H7 (cell line): Measurements from ENCODE around the gene ASB10. TPM values are rescaled to one million over a fixed set of nuclear protein-coding genes. Genes with fewer than 3 reads are reported as not detected.

Source experiments
- DNase-seq: peaks from one replicate; pipeline ENCODE4 v3.0.0; 2012
- H3K27me3 ChIP-seq: 2 replicates; pipeline ENCODE4 v1.6.0; 2011; ENCODE audit warnings: mild to moderate bottlenecking, low read length; ENCODE audit not compliant: control insufficient read depth, insufficient read depth
- H3K36me3 ChIP-seq: replicated peaks from 2 replicates; pipeline ENCODE4 v1.5.1; 2011; ENCODE audit warnings: low read length; ENCODE audit not compliant: control insufficient read depth, insufficient read depth
- H3K4me3 ChIP-seq: 2 replicates; pipeline ENCODE4 v1.5.1; 2011; ENCODE audit warnings: low read depth, mild to moderate bottlenecking, control low read depth, low read length, moderate library complexity; ENCODE audit not compliant: insufficient read depth
- total RNA-seq: library from RNA; depleted of rRNA; stranded (reverse); fragments of >200 nt; shearing (Covaris generic); gene quantifications from 2 replicates; pipeline ENCODE4 v1.2.3, GENCODE V29; 2014

Gene ASB10
- total RNA-seq, 1 experiment from 2014 or later, result not detected

DNA sequence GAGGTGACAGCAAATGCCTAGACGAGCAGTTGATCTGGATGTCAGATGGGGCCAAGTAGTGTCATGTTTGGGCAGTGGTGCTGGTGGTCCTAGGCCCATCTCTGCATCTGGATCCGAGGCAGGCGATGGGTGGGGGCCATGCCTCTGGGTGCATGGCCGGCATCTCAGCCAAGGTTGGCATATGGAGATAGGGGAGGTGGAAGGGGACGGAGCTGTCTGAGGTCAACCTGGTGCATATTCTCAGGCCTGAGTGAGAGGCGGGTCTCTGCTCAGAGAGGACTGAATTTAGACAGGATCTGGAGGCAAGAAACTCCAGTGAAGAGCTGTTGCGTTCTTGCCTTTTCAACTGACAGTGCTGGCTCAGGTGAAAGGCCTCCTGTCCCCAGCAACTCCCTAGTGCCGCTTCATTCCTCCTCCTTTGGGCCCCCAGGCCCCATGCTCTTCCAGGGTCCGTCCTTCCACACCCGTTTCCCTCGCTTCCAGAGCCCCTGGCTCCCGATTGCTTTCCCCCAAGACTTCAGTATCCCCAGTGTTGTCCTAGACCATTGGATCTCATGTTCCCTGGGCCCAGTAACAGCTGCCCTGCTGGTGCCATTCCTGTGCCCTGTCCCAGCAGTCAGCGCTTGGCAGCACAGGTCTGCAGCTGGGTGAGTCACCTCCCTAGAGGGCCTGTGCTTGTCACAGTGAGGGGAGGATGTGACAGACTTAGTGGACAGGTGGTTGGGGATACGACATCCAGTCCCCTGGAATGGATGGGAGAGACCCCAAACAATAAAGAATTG, 52.1 kb downstream of the ASB10 start:
- no peak overlapping the region for H3K4me3 ChIP-seq
- H3K27me3 ChIP-seq, result peaks cover 2% of the 10 kb centered on the region
- no peak for DNase-seq
- peaks cover 8% of the 10 kb centered on the region for H3K36me3 ChIP-seq

DNA sequence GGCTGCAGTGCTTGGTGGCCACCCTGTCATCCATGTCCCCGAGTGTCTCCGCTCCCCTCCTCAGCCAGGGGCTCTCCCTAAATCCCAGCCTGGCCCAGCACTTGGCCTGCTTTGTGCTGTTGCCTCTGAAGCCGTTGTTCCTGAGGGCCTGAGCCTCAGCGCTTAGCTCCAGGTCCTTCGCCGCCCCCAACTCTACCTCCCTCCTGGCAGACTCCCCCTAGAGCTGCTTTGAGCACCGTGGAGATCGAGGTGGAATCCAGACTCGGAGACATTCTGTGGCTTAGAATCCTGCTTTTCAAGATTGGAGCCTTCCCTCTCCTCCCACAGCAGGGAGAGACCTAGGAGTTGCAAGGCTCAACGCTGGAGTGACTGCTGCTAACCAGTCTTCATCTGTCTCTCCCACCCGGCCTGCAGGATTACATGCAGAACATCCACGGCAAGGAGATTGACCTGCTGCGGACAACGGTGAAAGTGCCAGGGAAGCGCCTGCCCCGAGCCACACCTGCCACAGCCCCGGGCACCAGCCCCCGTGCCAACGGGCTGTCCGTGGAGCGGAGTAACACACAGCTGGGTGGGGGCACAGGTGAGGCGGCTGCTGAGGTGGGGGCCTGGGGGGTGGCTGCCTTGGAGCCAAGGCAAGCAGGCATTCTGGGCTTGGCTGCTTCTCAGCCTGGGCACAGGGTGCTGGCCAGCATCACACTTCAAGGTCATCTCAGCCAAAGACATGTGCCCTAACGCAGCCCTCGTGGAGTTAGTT, 52.9 kb downstream of the ASB10 start:
- DNase-seq, result no peak
- Histone ChIP-seq H3K27me3 (peaks cover 2% of the 10 kb centered on the region), H3K36me3 (peaks cover 8% of the 10 kb centered on the region), H3K4me3 (no peak overlapping the region)

DNA sequence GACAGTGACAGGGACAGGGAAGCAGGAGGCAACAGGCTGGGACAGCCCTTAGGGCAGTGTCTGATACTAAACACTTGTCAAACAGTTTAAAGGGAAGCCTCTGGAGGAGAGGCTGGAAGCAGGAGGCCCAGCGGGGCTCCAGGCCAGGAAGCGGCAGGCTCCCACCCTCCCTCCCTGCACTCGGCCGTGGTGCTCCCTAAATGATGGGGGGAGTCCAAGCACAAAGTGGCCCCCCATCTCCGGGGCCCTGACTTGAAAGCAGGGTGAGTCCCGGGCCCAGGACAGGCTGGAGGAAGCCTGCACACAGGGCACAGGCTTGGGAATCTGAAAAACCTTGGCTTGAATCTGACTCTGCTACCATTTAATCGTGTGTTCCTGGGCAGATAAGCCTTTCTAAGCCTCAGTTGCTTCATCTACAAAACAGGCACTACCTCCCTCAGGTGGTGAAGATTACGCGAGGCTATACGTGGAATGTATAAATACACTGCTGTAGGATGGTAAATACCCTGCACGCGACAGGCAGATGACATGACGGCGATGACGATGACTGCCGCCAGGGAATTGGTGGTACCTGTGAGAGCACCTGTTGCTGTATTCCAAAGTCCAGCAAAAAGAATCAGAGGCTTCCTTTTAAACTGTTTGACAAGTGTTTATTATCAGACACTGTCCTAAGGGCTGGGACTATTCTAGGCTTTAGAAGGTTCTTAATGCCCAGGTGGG, 53.6 kb downstream of the ASB10 start:
- H3K4me3 ChIP-seq, result no peak overlapping the region
- no peaks in the 10 kb centered on the region; the same call in 1 of the 2 replicates for H3K27me3 ChIP-seq
- peaks cover 9% of the 10 kb centered on the region for H3K36me3 ChIP-seq
- DNase-seq, result no peak

DNA sequence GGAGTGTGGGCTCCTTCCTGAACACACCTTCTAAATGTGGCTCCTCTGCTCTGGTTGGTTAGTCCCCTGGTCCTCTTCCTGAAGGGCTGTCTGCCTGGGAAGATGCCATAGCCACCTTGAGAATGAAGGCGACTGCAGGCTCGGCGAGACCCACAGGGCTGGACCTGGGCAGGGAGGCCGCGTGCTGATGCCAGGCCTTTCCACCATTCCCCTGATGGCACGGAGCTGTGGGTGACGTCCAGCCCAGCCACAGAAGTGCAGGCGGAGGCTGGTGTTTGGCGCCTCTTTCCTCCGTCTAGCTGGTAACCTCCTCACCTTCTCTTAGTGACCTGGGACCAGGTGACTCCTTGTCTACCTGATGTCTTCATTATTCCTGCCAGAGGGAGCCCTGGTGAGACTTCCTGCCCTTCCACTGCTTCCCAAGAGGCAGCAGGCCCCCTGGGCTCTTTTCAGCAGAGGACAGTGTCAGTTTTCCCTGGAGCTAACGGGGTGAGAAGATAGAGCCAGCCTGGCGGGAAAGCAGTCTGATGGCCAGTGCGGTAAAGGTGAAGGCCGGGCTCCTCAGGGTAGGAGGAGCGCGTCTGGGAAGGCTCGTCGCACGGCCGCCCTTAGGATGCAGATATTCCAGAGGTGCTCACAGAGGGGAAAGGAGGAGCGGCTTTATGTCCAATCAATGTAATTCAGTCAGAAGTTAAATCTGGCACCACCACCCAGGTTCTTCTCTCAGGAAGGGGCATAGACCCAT, 54.4 kb downstream of the ASB10 start:
- H3K27me3 ChIP-seq, result no peaks in the 10 kb centered on the region
- H3K4me3 ChIP-seq, result no peak overlapping the region
- no peak for DNase-seq
- peaks cover 10% of the 10 kb centered on the region for H3K36me3 ChIP-seq

DNA sequence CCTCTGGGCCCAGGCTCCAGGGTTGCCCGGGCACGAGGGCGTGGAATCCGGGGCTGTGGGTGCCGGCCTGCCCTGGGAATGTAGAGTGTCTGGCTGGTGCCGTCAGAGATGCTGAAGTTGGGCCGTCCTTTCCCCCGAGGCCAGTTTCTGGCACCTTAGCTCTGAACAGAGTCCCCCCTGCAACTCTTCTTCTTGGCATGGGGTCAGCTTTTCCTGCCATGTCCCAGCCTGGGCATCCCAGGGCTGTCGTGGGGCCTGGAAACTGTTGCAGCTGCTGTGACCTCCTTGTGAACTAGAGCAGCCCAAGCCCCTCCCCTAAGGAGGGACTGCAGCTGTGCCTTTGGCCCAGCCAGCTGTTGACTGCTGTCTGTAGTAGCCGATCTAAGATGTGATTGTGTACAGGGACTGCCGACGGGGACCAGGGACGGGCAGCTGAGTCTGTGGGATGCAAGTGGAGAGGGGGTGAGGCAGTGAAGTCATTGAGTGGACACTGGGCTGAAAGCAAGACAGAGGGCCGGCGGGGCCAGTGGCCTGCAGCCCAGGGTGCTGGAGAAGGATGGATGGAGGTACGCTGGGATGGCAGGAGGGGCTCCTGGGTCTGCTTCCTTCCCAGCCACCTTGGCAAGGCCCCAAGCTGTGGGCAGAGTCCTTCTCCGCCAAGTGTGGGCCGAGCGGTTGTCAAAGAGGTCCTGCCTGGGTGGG, 55.3 kb downstream of the ASB10 start:
- peaks cover 2% of the 10 kb centered on the region; the same call in 1 of the 2 replicates for H3K27me3 ChIP-seq
- no peak overlapping the region for H3K4me3 ChIP-seq
- peaks cover 10% of the 10 kb centered on the region for H3K36me3 ChIP-seq
- no peak for DNase-seq

DNA sequence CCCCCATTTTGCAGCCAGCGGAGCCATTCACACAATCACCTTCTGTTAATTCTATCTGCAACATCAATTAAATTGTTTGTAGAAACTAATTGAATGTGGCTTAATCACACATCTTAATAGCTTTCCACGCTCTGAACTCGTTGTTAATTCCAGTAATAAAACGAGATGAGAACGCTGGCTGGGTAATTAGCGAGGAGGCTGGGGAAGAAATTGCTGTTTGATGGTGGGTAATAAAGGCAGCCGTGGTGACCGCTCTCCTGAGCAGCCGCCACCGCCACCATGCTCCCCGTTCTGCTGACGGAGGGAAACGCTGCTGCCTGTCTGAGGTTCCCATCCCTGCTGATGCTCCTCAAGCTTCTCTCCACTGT, 55.8 kb downstream of the ASB10 start:
- DNase-seq, result no peak
- peaks cover 3% of the 10 kb centered on the region; the same call in 1 of the 2 replicates for H3K27me3 ChIP-seq
- peaks cover 10% of the 10 kb centered on the region for H3K36me3 ChIP-seq
- H3K4me3 ChIP-seq, result no peak overlapping the region

DNA sequence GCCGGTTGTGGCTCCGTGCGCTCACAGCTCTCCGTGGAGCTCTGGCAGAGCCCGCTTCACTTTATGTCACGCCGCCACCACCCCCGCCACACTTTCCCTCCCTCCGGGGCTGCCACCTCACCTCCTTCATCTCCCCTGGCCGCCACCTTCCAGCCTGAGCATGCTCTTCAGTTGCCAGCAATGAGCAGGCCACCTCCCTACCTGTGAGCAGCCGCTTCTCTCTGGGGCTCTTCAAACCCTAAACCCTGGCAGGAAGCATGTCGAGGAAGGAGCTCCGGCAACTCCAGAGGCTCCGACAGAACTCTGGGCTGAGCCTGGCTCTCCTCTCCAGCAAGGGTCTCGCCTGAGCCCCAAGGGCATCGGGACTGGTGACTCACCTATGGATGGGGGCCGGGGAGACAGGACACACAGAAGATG, 56.3 kb downstream of the ASB10 start:
- DNase-seq, result no peak
- Histone ChIP-seq H3K36me3 (peaks cover 10% of the 10 kb centered on the region), H3K27me3 (peaks cover 3% of the 10 kb centered on the region; the same call in 1 of the 2 replicates), H3K4me3 (no peak overlapping the region)

DNA sequence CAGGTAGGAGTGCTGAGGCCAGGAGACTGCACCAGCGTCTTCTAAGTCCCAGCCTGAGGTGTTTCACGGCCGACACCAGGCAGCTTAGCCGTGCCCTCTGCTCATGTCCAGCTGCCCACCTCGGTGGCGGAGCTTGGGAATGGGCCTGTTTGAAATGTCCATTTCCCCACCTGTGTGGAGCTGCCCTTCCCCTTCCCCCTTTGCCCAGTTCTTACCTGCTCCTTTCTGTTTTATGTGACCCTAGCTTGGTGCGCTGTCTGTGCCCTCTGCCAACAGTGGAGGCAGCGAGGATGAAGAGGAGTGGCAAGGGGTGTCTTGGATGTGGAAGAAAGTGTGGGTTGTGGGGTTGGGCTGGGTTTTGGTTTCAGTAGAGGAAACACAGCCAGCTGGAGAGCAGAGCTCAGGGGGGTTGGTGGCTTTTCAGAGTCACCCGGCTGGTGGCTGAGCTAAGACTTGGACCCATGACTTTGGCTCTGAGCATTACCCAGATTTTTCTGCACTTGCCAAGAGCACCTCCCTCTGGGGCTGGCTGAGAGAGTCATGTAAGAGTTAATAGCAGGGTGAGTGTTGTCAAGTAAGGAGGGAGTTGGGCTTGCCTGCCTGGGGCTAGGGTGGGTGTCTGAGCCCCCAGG, 57.0 kb downstream of the ASB10 start:
- H3K27me3 ChIP-seq, result peaks cover 3% of the 10 kb centered on the region; the same call in 1 of the 2 replicates
- DNase-seq, result no peak
- H3K4me3 ChIP-seq, result no peak overlapping the region

DNA sequence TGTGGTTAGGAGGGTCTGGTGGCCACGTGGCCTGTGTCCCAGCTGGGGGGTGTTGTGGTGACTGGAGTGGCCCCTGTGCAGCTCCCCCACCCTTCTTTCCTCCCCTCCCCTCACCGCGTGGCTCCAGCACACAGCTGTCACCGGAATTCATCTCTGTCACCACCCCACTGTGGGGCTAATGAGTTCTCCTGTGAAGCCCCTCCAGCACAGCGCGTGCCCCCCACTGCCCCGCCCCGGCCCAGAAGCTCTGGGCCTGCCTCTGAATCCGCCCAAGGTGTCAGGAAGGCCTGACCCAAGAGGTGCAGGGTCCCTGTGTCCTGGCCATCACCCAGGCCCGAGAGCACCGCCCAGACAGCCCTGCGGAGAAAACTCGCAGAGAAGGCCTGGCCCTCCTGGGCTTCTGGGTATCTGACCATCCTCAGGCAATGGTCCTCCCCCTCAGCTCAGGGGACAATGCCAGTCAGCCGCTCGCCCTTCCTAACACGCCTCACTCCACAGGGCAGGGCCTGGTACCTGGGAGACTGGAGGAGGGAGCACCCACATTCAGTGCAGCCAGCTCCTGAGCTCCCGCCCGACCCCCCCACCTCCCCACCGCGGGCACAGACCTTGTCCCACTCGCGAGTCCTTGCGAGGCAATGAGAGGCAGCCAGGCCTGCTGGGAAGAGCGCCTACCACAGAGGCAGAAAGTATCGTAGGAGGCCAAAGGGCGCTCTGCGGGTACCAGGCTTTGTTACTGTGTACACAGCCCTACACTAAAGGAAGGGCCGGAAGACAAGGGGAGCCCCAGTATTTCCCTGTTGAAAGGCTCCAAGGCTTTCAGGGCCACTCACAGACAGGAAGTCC, 57.7 kb downstream of the ASB10 start:
- Histone ChIP-seq H3K36me3 (peaks cover 7% of the 10 kb centered on the region), H3K4me3 (no peak overlapping the region), H3K27me3 (peaks cover 3% of the 10 kb centered on the region; the same call in 1 of the 2 replicates)
- DNase-seq, result no peak

More for the DNA sequence above, 57.0 kb downstream of the ASB10 start:
- H3K36me3 ChIP-seq, result peaks cover 9% of the 10 kb centered on the region

DNA sequence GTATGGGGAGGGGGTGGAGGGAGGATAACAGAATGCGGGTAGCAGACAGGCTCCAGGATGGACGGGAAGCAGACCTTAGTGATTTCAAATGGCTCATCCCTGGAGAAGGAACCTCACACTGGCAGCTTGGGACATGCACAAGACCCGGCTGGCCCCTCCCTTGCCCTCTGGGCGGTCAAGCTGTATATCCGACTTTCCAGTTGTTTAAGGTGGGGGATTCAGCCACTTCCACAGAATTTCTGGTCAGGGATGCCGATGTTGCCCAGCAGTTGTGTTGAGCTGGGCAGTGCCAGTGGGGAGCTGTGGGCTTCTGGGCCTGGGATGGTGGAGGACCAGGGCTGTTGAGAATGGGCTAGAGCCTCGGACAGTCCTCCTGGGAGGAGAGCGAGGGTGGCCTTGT, 58.3 kb downstream of the ASB10 start:
- peaks cover 3% of the 10 kb centered on the region; the same call in 1 of the 2 replicates for H3K27me3 ChIP-seq
- H3K4me3 ChIP-seq, result no peak overlapping the region

DNA sequence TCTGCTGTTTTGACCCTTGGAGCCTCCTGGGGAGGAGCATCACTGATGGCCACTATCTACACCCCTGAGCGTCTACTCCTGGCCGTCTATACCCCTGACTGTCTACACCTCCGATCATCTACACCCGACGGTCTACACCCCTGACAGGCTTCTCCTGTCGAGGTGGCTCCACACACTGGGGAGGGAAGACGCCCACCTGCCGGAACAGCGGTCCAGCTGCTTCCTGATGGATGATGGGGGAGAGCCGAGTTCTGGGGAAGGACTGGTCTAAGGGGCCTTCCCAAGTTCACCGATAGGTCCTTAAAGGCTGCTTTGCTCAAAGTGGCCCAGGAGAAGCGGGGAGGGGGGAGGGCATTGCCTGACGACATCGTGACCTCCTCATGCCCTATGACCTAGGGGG, 58.9 kb downstream of the ASB10 start:
- Histone ChIP-seq H3K36me3 (peaks cover 8% of the 10 kb centered on the region), H3K4me3 (no peak overlapping the region), H3K27me3 (peaks cover 3% of the 10 kb centered on the region; the same call in 1 of the 2 replicates)
- DNase-seq, result no peak

More for the DNA sequence above, 58.3 kb downstream of the ASB10 start:
- peaks cover 8% of the 10 kb centered on the region for H3K36me3 ChIP-seq
- no peak for DNase-seq

DNA sequence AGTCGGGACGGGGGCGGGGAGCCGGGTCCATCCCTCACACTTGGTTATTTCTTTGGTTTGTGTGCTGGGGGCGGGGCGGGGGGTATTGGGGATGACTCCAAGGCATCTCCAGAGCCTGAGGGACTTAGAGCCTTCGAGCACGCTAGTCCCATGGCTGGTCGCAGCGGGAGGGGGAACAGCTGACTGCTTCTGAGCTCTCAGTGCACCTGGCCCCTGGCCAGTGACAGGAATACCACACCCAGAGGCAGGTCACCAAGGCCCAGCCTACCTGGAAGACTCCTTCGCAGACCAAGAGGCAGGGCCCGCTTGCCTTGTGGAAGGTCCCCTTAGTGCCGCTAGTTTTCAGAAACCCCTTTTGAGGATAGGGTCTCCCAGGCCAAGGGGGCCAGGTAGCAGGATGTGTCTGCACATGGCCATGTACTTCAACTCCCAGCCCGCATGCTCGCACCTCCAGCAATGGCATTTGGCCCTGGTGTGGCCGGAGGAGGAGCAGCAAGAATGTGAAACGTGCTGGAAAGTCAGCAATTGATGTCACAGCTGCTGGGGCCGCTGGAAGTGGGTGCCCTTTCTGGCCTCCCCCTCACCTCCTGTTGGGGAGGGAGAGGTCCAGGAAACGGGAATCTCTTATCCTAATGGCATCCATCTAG, 60.4 kb downstream of the ASB10 start:
- peak overlapping the region; percentile 47 for H3K4me3 ChIP-seq
- DNase-seq, result peak; percentile 83
- H3K36me3 ChIP-seq, result peaks cover 8% of the 10 kb centered on the region
- H3K27me3 ChIP-seq, result peaks cover 3% of the 10 kb centered on the region; the same call in 1 of the 2 replicates
